ENCODE measurements around the gene BBX. TPM values are rescaled to one million over a fixed set of nuclear protein-coding genes. Genes with fewer than 3 reads are reported as not detected.
A peak's percentile ranks its signal among the peaks of the same experiment; 100 is the strongest.

The BBX gene
- total RNA-seq, 1 donor from 2014 or later: 41.3 TPM

- Histone ChIP-seq H3K36me3 (no peaks in the 10 kb centered on the region), H3K27me3 (ENCODE audit: low read depth) (peaks cover 4% of the 10 kb centered on the region), H3K27ac (replicated peaks) (no peak overlapping the region), H3K4me1 (no peaks in the 10 kb centered on the region), H3K4me3 (no peak overlapping the region), H3K9me3 (replicated peaks) (no peaks in the 10 kb centered on the region)
- no peak for TF ChIP-seq CTCF (IDR thresholded peaks at IDR 0.05; ENCODE audit: borderline replicate concordance)
- intact Hi-C loops (cut with micrococcal nuclease): loop anchor here (10.0 kb wide), 1 partner anchor 171 kb away; no protein-coding TSS in a partner anchor
- DNase-seq: no peak
Measured at GRCh38 chr3:107845380-107846278, 322.9 kb downstream of the BBX start.

DNA sequence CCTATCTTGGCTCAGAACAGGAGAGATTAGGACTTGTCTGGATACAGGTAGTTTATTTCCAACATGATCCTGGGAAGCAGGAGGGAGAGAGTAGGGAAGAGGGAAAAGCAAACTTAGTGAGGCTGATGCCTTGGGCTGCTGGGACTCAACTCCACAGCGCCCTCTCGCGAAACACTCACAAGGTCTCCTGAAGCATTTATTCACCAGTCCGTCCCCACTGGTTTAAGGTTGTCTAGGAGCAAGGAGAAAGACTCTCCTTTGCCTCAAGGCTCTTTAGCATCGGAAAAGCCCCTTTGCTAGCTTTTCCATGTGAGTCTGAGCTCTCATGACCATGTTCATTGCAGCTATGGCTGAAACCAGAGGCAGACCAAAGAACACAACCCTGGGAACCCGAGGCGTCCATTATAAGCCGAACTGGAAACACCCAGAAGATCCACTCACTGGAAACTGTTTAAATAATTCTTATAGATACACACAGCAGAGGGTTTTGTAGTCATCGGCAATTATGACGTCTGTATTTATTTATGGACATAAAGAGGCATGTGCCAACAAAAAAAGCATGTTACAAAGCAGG, 323.6 kb downstream of the BBX start:
- intact Hi-C loops (cut with micrococcal nuclease): loop anchor here (10.0 kb wide), 1 partner anchor 172 kb away; no protein-coding TSS in a partner anchor
- no peak overlapping the region for H3K27ac ChIP-seq (replicated peaks)
- no peak overlapping the region for H3K4me3 ChIP-seq
- no peaks in the 10 kb centered on the region for H3K9me3 ChIP-seq (replicated peaks)
- peak; percentile 68 for TF ChIP-seq CTCF (IDR thresholded peaks at IDR 0.05; ENCODE audit: borderline replicate concordance)
- peak; percentile 55 for DNase-seq
- H3K4me1 ChIP-seq: no peaks in the 10 kb centered on the region
- no peaks in the 10 kb centered on the region for H3K36me3 ChIP-seq
- peaks cover 4% of the 10 kb centered on the region for H3K27me3 ChIP-seq (ENCODE audit: low read depth)

DNA sequence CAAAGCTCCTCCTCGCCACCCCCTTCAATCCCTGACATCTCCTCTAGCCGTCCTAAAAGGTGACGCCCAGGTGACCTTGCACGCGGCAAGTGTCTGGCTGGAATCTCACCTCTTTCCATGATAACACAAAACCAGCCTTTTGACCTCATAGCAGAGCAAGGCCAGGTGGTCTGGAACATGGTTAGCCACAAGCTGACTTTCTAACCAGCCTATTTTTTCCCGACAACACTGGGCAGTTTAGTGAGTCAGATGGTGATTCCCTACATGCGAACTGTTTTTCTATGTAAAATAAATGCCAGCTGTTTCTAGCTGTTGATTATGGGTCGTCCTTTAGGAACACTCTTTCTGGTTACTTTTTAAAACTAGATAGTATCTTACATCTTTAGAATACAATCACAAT, 325.0 kb downstream of the BBX start:
- TF ChIP-seq CTCF (IDR thresholded peaks at IDR 0.05; ENCODE audit: borderline replicate concordance): no peak
- H3K36me3 ChIP-seq: no peaks in the 10 kb centered on the region
- H3K4me1 ChIP-seq: no peaks in the 10 kb centered on the region
- no peak for DNase-seq
- no peak overlapping the region for H3K4me3 ChIP-seq
- peaks cover 4% of the 10 kb centered on the region for H3K27me3 ChIP-seq (ENCODE audit: low read depth)
- H3K9me3 ChIP-seq (replicated peaks): peaks cover 5% of the 10 kb centered on the region
- no peak overlapping the region for H3K27ac ChIP-seq (replicated peaks)
- intact Hi-C loops (cut with micrococcal nuclease): loop anchor here (10.0 kb wide), 1 partner anchor 173 kb away; no protein-coding TSS in a partner anchor

DNA sequence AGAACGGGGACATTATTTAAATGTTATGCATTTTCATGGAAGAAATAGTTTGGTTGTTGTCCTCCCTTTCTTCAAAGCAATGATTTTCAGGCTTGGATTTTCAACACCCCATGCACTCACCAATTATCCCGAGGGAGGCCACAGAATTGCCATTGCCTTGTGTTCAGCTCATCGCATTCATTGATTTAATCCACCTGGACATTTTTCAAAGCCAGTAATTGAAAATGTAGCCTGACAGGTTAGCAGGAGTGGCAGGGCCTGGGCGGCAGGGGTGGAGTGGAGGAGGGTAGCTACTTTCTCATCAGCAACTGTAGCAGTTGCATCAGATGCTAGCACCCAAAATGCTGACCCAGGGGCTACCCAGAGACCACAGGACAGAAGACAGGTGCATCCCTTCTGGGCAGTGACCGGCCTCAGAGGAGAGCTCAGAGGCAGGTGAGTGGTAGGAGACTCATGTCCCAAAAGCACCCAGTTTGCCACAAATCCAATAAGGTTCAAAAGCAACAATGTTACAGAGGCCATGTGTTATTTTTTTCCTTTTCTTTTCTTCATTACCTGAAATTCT, 325.7 kb downstream of the BBX start:
- Histone ChIP-seq H3K27me3 (ENCODE audit: low read depth) (peaks cover 4% of the 10 kb centered on the region), H3K4me3 (no peak overlapping the region), H3K36me3 (no peaks in the 10 kb centered on the region), H3K4me1 (no peaks in the 10 kb centered on the region), H3K27ac (replicated peaks) (no peak overlapping the region), H3K9me3 (replicated peaks) (peaks cover 5% of the 10 kb centered on the region)
- intact Hi-C loops (cut with micrococcal nuclease): loop anchor here (10.0 kb wide), 1 partner anchor 174 kb away; no protein-coding TSS in a partner anchor
- TF ChIP-seq CTCF (IDR thresholded peaks at IDR 0.05; ENCODE audit: borderline replicate concordance): no peak
- no peak for DNase-seq

- TF ChIP-seq CTCF (IDR thresholded peaks at IDR 0.05; ENCODE audit: borderline replicate concordance): no peak
- Histone ChIP-seq H3K4me3 (no peak overlapping the region), H3K9me3 (replicated peaks) (peaks cover 5% of the 10 kb centered on the region), H3K27me3 (ENCODE audit: low read depth) (peaks cover 4% of the 10 kb centered on the region), H3K27ac (replicated peaks) (no peak overlapping the region), H3K36me3 (no peaks in the 10 kb centered on the region), H3K4me1 (no peaks in the 10 kb centered on the region)
- intact Hi-C loops (cut with micrococcal nuclease): no loop called here
- no peak for DNase-seq
Measured at GRCh38 chr3:107850681-107851080, 327.9 kb downstream of the BBX start.

All from left ventricle myocardium inferior (tissue), 1 donor.